GM21526 (cell line): ENCODE data around the gene TFAM.
"Not testable (repeated sequence)": the region's sequence is repeated elsewhere in the genome, so short reads cannot be mapped to it uniquely, and the experiment has no call there.

Experiments used
- ATAC-seq: cut with Tn5 transposase; IDR thresholded peaks from one replicate; pipeline ENCODE4 v1.9.1; 2021; ENCODE audit warnings: moderate library complexity; ENCODE audit not compliant: unreplicated experiment, low FRiP score

TFAM gene

DNA sequence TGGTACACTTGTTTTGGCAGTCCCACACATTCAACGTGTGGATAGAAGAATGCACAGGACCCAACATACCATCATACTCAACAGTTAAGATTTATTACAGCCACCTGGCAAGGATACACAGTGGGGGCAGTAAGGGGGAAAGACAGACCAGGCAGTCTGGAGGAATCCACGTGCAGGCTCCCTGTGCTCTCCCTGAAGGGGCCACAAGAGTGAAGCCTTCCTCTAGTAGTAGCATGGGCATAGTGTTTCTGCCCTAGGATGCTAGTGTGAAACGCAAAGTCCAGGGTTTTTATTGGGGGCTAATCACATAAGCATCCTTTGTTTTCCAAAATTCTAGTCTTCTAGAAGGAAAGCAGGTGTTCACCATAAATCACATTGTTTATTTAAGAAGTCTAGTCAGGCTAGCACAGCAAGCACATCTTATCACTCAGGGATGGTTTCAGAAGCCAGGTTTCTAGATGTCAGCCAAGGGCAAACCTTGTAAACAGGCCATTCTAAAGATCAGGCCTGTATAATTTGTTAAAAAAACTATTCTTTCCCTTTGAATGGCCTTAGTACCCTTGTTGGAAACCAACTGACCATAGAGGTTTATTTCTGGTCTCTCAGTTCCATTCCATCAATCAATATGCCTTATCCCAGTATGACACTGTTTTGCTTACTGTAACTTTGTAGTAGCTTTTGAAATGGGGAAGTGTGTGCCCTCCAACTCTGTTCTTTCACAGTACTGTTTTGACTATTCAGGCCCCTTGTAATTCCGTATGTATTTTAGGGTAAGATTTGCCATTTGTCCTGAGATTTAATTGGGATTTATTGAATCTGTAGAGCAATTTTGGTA, 12.4 kb upstream of the TFAM start:
- peak; percentile 83 for ATAC-seq

DNA sequence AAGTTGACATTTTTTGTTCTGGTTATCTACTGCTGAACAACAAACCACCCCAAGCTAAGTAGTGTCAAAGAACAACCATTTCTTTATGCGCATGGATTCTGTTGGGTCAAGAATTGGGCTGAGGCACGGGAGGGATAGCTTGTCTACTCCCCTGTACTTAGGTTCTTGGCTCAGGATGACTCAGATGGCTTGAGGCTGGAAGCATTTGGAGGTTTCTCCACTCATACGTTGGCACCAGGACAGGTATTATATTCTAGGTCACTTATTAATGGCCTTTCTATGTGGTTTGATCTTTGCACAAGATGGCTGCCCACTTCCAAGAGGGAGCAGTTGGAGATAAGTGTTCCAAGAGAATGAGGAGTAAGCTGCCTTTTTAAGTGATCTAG, 11.8 kb upstream of the TFAM start:
- no peak for ATAC-seq

DNA sequence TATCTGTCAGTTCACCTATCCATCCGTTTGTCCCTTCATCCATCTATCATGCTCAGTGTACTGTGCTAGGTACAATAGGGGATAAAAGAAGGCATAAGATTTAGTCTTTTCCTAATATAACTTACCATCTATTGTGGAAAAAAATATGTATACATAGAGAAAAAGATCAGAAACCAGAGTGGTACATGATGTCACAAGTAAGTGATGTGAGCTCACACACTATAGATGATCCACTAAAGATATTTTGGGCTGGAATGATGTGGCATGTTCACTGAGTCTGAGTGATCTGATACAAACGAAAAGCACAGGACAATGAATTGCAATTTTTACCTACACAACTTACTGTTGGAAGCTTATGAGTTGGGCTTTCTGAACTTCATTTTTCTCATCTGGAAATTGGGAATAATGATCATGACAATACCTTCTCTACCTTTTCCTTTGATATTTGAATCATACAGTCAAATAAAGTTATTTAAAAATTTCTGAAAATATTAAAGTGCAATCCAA, 2.7 kb upstream of the TFAM start:
- no peak for ATAC-seq

DNA sequence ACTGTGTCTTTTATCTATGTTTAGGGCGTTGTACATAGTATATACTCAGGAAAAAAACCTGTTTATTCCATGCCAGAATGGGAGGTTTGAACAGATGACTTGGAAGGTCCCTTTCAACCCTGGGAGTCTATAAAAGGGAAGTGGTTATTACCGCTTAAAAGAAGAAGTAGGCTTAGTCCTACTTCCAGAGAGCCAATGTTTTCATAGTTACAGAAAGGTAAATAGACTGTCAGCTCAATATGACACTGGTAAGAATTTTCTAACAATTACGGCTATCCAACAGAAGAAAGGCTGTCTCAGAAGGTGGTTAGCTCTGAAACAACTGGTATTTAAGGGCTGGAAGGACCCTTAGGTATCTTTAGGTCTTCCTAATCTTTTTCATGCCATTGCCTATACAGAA, 1.1 kb upstream of the TFAM start:
- peak; percentile 47 for ATAC-seq

DNA sequence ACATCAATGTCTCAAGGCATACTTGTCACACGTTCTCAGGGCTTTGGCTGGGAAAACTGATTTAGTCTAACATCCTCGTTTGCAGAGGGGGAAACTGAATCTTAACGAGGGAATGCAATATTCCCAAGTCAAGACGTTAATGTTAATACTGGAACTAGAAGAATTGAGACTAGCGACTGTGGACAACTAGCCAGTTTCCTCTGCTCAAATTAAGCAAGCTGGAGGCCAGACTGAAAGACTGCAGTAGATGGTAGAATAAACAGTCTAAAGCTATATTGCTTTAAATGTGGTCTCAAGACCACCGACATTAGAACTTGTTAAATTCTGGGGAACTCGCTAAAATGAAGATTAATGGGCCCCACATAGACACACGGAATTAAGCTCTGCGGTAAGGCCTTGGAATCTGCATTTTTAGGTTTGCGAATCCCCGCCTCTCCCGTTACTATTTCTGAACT, 639 bp upstream of the TFAM start:
- ATAC-seq = peak; percentile 1

DNA sequence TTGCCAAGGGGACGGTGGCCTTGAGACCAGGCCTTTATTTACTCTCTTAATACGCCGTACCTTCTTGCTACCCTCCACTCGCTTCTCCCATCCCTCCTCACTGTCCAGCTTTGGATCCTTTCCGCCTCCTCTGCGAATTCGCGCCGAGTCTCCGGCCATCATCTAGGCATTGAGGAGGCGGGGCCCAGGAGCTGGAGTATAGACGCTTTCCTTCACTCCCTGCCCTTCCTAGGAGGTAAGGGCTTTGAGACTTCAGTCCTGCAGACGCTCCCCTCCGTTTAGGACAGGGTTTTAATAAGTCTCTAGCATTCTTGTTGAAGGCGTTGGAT, 538 bp downstream of the TFAM start:
- peak; percentile 6 for ATAC-seq

DNA sequence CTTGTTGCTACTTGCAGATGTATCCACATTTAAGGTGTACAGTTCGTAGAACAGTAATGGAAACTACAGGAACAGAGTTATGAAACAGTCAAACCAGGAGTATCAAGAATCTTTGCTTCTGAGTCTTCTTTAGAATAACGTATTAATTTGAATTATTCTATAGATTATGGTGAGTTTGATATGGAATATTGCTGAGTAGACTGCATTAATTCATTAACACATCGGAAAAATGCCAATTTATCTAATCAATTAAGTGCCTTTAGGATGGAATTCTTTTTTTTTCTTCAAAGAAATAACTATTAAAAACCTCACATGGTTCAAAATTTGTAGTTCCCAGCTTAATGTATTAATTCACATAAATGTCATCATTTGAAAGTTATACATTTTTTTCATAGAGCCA, 3.8 kb downstream of the TFAM start:
- no peak for ATAC-seq

DNA sequence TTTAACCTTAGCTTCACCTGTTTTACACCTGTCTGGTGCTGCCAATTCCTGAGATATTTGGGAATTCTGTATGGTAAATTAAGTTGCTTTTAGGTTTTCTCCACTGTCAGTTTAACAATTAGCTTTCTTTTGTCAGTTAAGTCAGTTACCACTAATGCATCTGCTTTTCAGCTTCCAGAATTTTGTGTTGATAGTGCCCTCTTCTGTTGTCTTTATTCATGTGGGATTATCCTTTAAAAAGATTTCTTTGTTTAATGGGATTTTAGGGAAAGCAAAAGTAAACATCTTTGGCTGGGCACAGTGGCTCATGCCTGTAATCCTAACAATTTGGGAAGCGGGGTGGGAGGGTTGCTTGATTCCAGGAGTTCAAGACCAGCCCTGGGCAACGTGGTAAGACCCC, 8.1 kb downstream of the TFAM start:
- ATAC-seq = no peak

DNA sequence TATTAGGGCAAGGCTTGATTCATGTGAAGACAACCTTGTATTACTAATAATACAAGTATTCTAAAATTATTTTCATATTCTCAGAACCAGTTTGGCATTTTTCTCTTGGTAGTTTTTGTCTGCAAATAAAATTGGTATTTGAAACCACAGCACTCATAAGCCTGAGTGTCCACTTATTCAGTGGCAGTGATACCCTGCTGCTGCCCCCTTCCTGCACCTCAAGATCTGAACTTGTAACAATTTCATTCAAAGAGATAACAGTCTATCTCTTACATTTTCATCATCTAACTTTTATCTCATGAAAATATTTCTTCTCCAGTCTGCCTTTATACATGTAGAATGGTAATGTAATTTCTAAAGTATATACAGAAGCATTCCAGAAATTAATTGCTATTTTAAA, 9.3 kb downstream of the TFAM start:
- no peak for ATAC-seq

DNA sequence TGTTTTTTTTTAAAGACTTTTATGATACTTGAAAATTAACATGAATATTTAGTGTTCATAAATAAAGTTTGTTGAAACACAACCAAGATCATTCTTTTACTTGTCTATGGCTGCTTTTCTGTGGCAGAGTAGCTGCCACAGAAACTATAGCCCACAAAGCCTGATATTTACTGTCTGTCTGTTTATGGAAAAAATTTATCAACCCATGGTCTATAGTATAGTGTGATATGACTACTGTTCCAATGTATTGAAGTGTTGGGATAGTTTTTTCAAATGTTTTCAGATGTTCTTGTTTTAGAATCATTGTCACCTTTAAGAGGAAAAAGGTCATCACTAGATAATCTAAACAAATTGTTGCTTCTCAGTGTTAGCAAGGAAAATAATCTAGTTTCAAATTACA, 10.8 kb downstream of the TFAM start:
- ATAC-seq = no peak

DNA sequence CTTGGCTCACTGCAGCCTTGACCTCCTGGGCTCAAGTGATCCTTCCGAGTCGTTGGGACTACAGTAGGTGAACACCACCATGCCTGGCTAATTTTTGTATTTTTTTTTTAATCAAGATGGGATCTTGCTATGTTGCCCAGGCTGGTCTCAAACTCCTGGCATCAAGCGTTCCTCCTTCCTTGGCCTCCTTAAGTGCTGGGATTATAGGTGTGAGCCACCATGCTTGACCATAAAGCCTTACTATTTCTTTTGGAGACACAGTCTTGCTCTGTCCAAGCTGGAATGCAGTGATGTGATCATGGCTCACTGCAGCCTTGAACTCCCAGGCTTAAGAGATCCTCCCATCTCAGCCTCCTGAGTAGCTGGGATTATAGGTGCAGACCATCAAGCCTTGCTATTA, 12.6 kb downstream of the TFAM start:
- no peak for ATAC-seq

DNA sequence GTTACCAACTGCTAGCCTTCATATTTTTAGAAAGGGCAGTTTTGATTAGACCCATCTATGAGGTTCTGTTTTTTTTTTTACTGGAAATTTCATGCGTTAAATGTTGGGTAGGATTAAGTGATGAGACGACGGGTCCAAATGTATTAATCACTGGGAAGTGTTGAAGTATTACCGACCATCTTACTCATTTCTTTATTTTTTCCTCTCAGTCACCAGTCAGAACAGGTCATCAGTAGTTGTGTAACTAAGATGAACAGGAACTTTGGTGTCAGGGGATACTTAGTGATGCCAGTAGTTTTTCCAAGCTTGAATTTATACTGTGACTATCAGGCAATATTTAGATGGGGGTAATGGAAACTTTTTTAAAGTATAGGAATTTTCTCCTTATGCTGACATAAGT, 14.2 kb downstream of the TFAM start:
- ATAC-seq = no peak

DNA sequence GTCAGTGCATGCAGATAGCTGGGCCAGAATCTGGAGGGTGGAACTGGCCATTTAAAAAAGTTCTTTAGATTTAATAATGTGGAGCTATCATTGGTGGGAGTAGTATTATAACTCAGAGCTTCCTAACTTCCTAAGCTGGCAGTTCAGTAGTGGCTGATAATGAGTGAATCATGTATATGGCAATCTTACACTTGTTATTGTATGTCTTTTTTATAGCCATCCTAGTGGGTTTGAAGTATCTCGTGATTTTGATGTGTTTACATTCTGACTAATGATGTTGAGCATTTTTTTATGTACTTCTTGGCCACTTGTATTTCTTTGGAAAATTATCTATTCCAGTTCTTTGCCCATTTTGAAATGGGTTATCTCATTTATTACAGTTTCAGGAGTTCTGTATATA, 15.4 kb downstream of the TFAM start:
- no peak for ATAC-seq

DNA sequence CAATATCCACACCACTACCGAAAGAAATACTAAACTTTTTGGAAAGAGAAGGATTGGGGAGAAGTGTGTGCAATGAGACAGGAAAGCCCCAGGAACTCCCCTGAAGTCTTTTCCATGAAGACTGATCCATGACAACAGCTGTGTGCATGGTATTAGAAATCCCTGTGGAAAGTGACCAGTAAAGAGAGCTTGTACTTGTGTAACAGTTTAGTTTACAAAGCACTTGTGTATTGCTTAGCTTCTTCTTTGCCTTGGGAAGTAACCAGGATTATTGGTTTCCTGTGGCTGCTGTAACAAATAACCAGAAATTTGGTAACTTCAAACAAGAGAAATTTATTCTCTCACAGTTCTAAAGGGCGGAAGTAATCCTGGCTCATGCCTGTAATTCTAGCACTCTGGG, 18.8 kb downstream of the TFAM start:
- no peak for ATAC-seq

DNA sequence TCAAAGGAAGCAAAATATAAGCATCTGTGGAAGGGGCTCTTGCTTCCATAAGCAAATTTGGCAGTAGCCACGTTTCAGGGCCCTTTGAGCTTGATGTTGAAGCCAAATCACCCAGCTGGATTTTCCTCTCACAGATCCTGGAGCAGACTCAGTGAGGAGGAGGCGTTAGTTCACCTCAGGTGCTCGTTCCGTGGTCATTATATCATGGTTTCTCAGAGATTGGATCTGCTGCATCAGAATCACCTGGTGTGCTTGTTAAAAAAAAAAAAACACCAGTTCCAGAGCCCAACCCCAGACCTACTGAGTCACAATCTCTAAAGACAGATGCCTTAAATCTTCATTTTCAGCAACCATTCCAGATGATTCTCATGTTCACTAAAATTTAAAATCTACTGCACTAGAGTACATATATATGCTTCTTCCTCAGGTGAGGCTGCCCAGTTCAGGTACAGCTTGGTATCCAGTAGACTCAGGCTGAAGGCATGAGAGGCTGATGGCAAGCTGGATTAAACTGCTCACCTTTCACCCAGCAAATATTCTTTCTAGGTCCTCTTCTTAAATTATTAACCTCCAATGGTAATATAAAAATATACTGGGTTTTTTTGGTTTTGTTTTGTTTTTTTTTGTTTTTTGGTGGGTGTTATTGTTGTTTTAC, 24.9 kb downstream of the TFAM start:
- ATAC-seq = no peak

DNA sequence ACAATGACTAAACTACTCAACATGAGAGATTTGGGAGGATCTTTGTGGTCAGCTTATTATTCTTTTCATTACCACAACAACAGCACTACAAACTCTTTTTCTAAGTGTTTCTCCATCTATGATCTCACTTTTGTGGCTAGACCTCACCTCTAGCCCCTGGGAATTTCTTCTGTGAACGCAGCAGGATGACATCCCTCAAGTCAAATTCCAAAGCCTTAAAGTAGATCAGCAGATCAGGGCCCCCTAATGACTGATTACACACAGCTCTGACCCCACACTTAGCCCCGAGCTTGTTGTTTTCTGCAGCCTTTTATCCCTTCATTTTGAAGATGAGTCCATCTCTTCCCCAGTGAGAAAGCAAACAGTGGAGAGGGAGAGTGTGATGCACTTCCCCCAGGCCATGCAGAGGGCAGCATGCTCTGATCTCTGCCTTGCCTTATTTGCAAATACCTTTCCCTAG, 27.3 kb downstream of the TFAM start:
- no peak for ATAC-seq

DNA sequence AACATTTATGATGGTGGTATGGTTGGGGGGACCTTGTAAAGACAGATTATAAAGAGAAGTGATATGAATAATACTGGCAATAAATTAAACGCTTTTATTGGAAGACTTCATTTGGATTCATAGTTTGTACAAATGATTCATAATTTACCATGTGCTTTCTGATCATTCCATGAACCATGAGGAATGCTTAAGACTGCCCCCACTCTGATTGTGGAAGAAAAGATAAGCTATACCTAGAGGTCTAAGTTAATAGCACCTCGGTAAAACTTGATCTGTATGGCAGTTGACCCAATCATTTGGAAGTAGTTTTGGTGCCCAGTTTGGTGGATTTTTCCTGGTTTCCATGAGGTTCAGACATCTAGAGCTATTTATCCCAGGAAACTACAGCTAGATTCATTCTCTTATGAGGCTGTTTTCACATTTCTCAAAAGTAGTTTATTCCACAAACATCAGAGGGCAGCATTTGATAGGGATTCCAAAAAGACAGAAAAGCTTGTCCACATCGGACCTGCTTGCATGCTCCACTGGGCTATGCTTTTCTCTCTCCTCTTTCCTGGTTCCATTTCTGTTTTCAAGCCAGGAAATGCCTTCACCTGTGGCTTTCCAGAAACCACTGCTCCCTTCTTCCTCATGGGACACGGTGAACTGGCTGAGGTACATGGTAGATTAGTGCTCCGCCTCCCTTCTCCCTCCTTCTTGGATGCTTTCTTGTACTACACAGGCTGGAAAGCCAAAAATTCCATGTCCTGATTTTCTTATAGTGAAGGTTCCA, 29.2 kb downstream of the TFAM start:
- no peak for ATAC-seq

DNA sequence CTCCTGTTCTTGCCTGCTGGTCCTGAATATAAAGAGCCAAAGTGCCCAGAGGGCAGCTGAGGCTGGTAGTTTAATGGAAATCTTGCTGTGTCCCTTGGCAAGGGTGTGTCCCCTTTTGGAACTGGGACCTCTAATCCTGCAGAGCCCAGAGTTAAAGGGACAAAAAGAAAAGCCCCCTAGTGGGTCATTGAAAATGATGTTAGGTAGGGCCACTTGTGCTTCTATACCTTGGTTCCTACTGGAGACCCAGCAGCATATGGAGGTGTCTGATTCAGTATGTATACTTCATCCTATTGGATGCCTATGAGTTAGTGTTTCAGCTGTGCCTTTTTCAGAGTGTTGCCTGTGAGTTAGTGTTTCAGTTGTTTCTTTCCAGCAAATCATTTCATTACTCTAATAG, 30.5 kb downstream of the TFAM start:
- ATAC-seq = no peak

DNA sequence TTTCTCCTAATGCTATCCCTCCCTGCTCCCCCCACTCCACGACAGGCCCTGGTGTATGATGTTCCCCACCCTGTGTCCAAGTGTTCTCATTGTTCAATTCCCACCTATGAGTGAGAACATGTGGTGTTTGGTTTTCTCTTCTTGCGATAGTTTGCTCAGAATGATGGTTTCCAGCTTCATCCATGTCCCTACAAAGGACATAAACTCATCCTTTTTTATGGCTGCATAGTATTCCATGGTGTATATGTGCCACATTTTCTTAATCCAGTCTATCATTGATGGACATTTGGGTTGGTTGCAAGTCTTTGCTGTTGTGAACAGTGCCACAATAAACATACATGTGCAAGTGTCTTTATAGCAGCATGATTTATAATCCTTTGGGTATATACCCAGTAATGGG, 32.7 kb downstream of the TFAM start:
- not testable (repeated sequence) for ATAC-seq

DNA sequence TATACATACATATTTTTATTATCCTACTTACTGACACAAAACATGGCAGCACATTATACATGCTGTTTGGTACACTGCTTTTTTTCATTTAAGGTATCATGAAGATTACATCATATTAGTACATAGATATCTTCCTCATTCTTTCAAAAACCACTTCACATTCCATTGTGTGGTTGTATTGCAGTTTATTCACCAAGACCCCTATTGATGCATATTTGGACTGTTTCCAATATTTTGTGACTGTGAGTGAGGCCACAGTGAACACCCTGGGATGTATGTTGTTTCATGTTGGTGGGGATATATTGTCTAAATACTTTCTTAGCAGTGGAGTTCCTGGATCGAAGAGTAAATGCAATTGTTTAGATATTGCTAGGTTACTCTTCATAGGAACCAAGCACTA, 39.0 kb downstream of the TFAM start:
- no peak for ATAC-seq

DNA sequence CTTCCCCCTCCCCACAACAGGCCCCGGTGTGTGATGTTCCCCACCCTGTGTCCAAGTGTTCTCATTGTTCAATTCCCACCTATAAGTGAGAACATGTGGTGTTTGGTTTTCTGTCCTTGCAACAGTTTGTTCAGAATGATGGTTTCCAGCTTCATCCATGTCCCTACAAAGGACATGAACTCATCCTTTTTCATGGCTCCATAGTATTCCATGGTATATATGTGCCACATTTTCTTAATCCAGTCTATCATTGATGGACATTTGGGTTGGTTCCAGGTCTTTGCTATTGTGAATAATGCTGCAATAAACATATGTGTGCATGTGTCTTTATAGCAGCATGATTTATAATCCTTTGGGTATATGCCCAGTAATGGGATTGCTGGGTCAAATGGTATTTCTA, 43.2 kb downstream of the TFAM start:
- not testable (repeated sequence) for ATAC-seq
